ENCODE results near the gene TMEM80. TPM values are rescaled to one million over a fixed set of nuclear protein-coding genes. Genes with fewer than 3 reads are reported as not detected.
A peak's percentile ranks its signal among the peaks of the same experiment; 100 is the strongest.

Gene TMEM80
- total and polyA plus RNA-seq, 2 of the 4 experiments (the other 2 are of a cell fraction): 5.6 to 21.7 TPM

DNA sequence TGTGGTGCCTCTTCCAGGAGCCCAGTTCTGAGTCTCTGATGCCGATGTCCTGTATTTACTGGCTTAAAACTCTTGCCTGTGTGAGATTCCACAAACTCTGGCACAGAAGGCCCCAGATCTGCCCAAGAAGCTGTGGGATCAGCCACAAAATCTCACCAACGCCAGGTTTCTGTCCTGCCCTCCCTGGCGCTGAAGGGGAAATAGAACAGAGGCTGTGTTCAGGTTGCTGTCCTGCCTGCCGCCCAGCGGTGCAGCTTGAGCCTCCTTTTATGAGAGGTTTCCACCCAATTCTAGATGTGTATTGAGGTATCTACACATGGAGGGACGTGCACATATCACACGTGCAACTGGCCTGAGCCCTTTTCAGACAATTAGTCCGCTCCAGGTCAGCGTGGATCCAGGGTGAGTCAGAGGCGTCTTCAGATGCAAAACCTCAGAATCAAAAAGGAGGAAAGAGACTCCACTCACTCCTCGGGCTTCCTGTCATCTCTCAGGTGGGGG, 2.2 kb downstream of the TMEM80 start:
- H2BK120ac ChIP-seq (ENCODE audit: low read depth, low read length): peak overlapping the region; percentile 79
- TF ChIP-seq, protein P1, sequence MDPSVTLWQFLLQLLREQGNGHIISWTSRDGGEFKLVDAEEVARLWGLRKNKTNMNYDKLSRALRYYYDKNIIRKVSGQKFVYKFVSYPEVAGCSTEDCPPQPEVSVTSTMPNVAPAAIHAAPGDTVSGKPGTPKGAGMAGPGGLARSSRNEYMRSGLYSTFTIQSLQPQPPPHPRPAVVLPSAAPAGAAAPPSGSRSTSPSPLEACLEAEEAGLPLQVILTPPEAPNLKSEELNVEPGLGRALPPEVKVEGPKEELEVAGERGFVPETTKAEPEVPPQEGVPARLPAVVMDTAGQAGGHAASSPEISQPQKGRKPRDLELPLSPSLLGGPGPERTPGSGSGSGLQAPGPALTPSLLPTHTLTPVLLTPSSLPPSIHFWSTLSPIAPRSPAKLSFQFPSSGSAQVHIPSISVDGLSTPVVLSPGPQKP (IDR thresholded peaks at IDR 0.05; ENCODE audit: borderline replicate concordance, low read depth, low read length): no peak
- TF ChIP-seq NFE2L2 (IDR thresholded peaks at IDR 0.05; ENCODE audit: low read depth, low read length) (no peak), FOS (IDR thresholded peaks at IDR 0.05; ENCODE audit: low read depth, low read length) (no peak), RAD21 (IDR thresholded peaks at IDR 0.05; ENCODE audit: low read length) (no peak), BHLHE40 (IDR thresholded peaks at IDR 0.05; ENCODE audit: low read depth, low read length) (peak; percentile 68), MXI1 (IDR thresholded peaks at IDR 0.05; ENCODE audit: borderline replicate concordance, low read depth, low read length) (peak; percentile 86)
- peak overlapping the region; percentile 64 for H3K9ac ChIP-seq (ENCODE audit: low read depth, low read length)
- peak overlapping the region; percentile 31; the same call in 1 of the 2 replicates for H3K56ac ChIP-seq (ENCODE audit: extremely low read depth, insufficient read depth, low read length)
- peak overlapping the region; percentile 96 for H2BK5ac ChIP-seq (ENCODE audit: low read depth, low read length, poor library complexity, severe bottlenecking)
- H3K4me1 ChIP-seq (ENCODE audit: control insufficient read depth, insufficient read depth, low read length): peaks cover 36% of the 10 kb centered on the region
- H2AK5ac ChIP-seq (ENCODE audit: low read depth, low read length): peak overlapping the region; percentile 98
- ChIA-PET POLR2A (ENCODE audit: unreplicated experiment) (interaction anchor here (0.6 kb wide), 1 partner anchor 21 kb away, joined by 7 read pairs; no protein-coding TSS in a partner anchor), CTCF (interaction anchor here (1.1 kb wide), 1 partner anchor 9 kb away, joined by 3 read pairs; no protein-coding TSS in a partner anchor)
- H3K36me3 ChIP-seq (ENCODE audit: control insufficient read depth, insufficient read depth, low read length): peaks cover 16% of the 10 kb centered on the region; the same call in 1 of the 2 replicates
- peak overlapping the region; percentile 73 for H2BK20ac ChIP-seq (ENCODE audit: low read depth, low read length)
- H3K4me2 ChIP-seq (ENCODE audit: low read depth, low read length): peak overlapping the region; percentile 50
- DNase-seq: peak; percentile 76
- H3K27ac ChIP-seq (ENCODE audit: insufficient read depth, low read length): peak overlapping the region; percentile 86
- H3K23ac ChIP-seq (ENCODE audit: low read depth, low read length): peak overlapping the region; percentile 24; the same call in 1 of the 2 replicates
- H3K9me1 ChIP-seq (ENCODE audit: insufficient read depth, low read length): peaks cover 27% of the 10 kb centered on the region
- ATAC-seq (ENCODE audit: low read depth): no peak
- dilution Hi-C loops (cut with HindIII; ENCODE audit: low sequenced_read_pairs, unreplicated experiment) (no loop called here), intact Hi-C loops (cut with micrococcal nuclease) (no loop called here), in situ Hi-C loops (cut with MboI; ENCODE audit: low sequenced_read_pairs) (no loop called here)
- no peaks in the 10 kb centered on the region for H3K9me3 ChIP-seq (ENCODE audit: control insufficient read depth, insufficient read depth, low read length)
- peak overlapping the region; percentile 22; the same call in 2 of the 3 replicates for H2BK15ac ChIP-seq (ENCODE audit: low read depth, low read length)
- H4K91ac ChIP-seq (ENCODE audit: insufficient read depth, low read depth, low read length): peak overlapping the region; percentile 74
- H3K4me3 ChIP-seq (ENCODE audit: insufficient read depth, low read depth, low read length): no peak overlapping the region
- H2AFZ ChIP-seq (replicated peaks; ENCODE audit: low read length, poor library complexity): no peak overlapping the region
- peak overlapping the region; percentile 41; the same call in 1 of the 2 replicates for H4K5ac ChIP-seq (ENCODE audit: low read depth, low read length)
- H3K18ac ChIP-seq (ENCODE audit: low read depth, low read length): peak overlapping the region; percentile 53
- WGBS, 2 experiments (ENCODE audit: extremely low coverage in 2 of 2, insufficient read length in 1 of 2): 100% methylated on average over 1 of the region's 11 CpGs; no CpG with 5 or more reads in 1 of the 2 experiments
- H2AK9ac ChIP-seq (replicated peaks; ENCODE audit: low read depth, low read length, poor library complexity): peak overlapping the region; percentile 29
- H4K8ac ChIP-seq (ENCODE audit: low read depth in 2 of 2, low read length in 2 of 2): peak overlapping the region in 1 of 2 experiments; percentile 55; a peak in 2 of 4 replicates
- H3K4ac ChIP-seq (ENCODE audit: low read depth, low read length): peak overlapping the region; percentile 86
- H3K14ac ChIP-seq (replicated peaks; ENCODE audit: low read depth, low read length): peak overlapping the region; percentile 65
- H3K79me1 ChIP-seq (ENCODE audit: low read depth in 1 of 2, low read length in 2 of 2): peaks cover 27 to 64% of the 10 kb centered on the region in 2 experiments
- no peaks in the 10 kb centered on the region for H3K27me3 ChIP-seq (ENCODE audit: control insufficient read depth, insufficient read depth, low read length)
- H4K20me1 ChIP-seq (ENCODE audit: insufficient read depth, low read length): peaks cover 33% of the 10 kb centered on the region
- BruUV-seq (replicated peaks): no TSS peak
